ENCODE measurements around the gene CRELD2. TPM values are rescaled to one million over a fixed set of nuclear protein-coding genes. Genes with fewer than 3 reads are reported as not detected.

CRELD2 gene
- total and polyA plus RNA-seq, 2 of the 8 experiments (the other 6 are each of a cell fraction or from before 2014, with no cell fraction given): 24.5 to 36.6 TPM

DNA sequence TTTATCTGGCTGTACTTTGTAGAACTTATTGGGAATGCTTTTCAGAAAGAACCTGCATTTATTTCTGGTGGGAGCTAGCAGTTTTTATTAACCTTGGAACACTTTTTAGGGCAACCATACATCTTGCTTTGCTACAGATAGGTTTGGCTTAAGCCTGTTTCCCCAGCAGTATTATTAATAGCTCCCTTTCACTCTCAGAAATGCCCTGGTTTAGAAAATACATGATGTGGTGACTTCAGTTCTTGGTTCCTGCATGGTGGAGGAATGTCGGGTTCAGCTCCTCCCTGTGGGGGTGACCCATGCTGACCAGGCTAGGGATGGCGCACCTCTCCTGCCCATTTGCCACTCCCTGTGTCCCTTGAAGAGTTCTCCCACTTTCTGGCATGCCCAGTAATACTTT is 36.6 kb upstream of the CRELD2 start (continued):
- no peak for TF ChIP-seq CHD7 (IDR thresholded peaks at IDR 0.05; ENCODE audit: insufficient replicate concordance, low read length)
- TF ChIP-seq ASH2L (IDR thresholded peaks at IDR 0.05; ENCODE audit: low read length): no peak
- TF ChIP-seq JUN (IDR thresholded peaks at IDR 0.05; ENCODE audit: low read depth, low read length): no peak
- TF ChIP-seq ATF2 (IDR thresholded peaks at IDR 0.05; ENCODE audit: low read length): no peak
- TF ChIP-seq BCL11A (IDR thresholded peaks at IDR 0.05; ENCODE audit: low read depth in 2 of 2, low read length in 2 of 2): no peak
- TF ChIP-seq PHF8 (conservative IDR thresholded peaks at IDR 0.05; ENCODE audit: low read depth, low read length): no peak
- no peak for TF ChIP-seq CHD1 (IDR thresholded peaks at IDR 0.05; ENCODE audit: low read depth, low read length)
- TF ChIP-seq HDAC6 (IDR thresholded peaks at IDR 0.05; ENCODE audit: low read depth, low read length): no peak
- TF ChIP-seq KDM5A (IDR thresholded peaks at IDR 0.05; ENCODE audit: low read length): no peak
- TF ChIP-seq SP2 (IDR thresholded peaks at IDR 0.05; ENCODE audit: low read length): no peak
- TF ChIP-seq CREB1 (IDR thresholded peaks at IDR 0.05): no peak
